GM19467 (cell line): Measurements from ENCODE around the gene NTRK3.

Experiments
- ATAC-seq: cut with Tn5 transposase; IDR thresholded peaks from one replicate; pipeline ENCODE4 v1.9.1; 2021; ENCODE audit warnings: mild to moderate bottlenecking, moderate library complexity; ENCODE audit not compliant: unreplicated experiment

The NTRK3 gene

DNA sequence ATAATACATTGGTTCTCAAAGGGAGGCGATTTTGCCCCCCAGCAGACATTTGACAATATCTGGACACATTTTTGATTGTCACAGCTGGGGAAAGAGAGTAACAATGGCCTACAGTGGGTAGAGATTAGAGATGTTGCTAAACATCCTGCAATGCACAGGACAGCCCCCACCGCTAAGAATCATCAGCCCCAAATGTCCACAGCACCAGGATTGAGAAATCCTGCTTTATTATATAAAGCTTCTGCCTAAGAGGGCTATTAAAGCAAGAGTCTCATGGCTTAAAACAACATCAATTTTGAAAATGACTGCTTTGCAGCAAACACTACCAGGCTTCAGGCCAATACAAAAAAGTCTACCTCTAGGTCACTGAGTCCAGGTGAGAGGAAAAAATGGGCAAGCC, 68.2 kb downstream of the NTRK3 start:
- no peak for ATAC-seq

DNA sequence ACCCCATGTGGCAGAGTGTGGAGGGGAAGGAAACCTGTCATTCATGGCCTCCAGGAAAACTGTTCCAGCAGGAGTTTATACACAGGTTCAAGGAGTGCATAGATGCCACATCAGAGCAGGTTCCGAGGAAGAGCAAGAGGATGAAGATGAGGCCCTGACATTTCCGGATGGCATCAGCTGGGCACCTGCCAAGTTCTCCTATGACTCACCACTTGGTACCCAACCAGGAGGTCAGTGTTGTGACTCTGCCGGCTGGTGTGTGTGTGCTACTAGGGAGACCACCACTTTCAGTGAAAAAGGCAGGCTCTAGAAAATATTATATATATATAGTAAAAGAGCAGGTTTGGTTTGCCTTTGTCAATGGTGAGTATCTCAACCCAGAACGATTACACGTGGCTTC, 69.3 kb downstream of the NTRK3 start:
- ATAC-seq, result no peak

DNA sequence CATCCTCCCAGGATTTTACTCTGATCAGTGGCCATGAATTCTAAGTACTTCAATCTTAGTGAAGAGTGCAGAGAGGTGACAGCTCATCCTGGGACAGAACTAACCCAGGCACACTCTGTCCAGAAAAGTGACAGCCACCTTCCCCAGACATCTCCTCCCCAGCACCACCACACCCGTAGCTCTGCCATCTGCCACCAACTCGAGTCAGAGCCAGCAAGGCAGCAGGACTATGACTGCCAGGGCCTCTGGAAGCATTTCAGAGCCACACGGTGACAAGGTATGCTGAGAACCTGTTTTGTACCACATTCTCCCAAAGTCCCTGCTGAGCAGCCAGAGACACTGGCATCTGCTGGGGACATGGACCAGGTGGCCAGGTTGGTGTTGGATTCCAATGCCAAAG, 71.0 kb downstream of the NTRK3 start:
- ATAC-seq, result no peak

DNA sequence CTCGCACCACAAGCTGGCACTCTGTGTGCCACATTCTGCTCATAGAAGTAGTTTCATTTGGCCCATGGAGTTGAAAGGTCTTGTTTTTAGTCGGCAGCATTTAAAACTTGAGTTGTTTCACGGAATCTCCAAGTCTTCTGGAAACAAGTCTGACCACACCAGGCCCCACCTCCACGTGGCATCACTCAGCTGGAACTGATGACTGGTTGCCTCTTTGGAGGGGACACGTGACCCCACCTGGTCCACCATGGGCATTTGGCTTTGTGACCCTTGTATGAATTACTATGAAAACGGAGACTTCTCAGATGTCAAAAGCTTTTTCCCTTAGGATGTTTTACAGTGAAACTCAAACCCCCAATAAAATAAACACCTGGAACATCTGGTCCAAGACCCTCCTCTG, 74.9 kb downstream of the NTRK3 start:
- ATAC-seq, result no peak

DNA sequence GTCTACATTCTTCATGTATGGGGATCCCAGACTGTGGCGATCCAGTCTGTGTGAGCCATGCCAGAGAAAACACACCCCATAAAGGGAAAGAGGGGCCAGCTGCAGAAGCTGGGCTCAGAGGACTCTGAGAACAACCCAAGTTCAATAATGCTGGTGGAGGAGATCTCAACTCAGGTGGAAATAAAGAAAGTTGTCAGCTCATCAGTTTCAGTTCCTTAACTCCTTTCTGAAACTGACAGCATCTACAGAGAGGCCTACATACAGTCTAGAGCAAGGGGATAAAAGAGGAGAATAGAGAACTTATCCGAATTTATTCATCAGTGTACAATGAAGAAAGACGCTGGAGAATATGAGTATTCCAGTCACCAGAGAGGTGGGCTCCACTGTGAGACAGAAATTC, 77.0 kb downstream of the NTRK3 start:
- ATAC-seq, result peak; percentile 84

DNA sequence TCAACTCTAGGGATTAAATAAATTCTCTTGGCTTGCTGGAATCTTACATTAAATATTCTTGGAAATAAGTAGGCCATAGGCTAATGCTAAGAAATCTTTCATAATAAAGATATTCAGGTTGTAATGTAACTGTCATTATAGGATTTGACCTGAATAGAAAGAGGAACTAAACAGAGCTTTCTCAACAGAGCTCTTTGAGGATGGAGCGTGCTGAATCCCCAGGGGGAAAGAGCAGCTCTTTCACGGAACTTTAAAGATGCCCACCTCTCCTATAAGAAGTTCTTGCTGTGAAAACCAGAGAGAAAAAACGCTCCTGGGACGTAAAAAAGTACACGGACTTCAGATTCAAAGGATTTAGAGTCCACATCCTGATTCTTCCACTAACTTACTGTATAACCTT, 77.9 kb downstream of the NTRK3 start:
- ATAC-seq, result no peak

DNA sequence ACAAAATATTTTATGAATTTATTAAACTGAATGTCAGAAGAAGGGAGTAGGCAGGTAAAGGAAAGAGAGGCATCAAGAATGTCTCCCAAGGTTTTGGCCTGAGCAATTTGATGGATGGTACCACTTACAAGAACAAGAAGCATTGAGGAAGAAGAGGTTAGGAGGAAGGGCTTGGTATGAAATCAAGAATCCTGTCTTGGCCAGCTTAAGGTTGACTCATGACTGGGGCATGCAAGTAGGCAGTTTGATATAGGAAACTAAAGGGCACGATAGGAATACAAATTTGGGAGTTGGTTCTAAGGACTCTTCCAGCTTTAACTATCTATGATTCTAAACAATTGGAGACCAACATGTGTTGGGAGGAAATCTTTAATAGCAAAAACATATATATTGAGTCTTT, 79.1 kb downstream of the NTRK3 start:
- ATAC-seq, result no peak

DNA sequence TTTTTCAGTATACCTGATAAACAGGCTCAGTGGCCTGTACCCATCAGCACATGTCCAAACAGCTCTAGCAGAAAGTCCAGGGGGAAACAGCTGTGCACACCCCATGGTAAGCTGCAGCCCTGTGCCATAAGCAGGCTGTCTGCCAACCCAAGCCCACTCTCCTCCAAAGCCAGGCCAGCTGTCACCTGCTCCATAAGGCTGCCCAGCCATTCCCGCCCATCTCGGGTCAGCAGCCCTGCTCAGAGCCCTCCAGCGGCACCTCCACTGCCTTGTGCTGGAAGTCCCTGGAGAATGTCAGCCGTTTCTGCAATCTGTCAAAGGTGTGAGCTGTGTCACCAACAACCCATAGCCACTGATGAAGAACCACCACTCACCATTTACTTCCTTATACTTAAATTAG, 82.0 kb downstream of the NTRK3 start:
- ATAC-seq, result no peak

DNA sequence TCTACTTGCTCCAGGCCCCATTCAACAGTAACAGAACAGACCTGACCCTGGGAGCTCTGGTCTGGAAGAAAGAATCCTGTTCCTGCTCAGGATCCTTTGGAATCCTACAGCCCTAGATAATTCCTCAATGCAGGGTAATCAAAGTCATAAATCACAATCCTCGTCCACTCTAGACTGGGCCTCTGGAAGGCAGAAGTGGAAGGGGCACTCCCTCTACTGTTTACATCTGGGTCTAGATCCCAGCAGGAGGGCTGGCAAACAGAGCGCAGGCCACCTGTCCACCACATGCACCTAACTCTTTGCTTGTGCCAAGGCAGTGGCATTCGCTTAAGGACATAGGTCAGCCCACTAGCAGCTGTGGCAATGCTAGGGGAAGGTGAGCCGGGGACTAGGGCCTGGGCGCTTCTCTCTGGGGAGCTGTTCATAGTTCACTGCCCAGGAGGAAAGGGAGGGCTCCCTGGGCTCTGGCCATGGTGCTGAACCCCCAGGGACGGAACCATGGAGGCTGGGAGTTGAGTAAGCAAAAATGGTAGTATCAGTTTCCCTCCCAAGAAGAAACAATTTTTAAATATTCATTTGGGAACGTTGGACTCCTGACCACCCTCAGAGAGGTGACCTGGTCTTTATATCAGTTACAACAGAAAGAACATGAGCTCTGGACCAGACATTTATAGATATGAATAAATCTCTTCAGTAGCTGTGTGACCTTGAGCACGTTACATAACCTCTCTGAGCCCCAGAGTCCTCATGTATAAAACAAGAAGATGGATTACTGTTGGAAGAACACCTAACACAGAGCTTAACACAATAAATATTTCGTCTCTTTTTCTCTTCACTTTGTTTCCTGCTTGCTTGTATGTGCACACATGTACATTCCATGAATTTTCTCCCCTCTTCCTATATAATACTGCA, 90.2 kb downstream of the NTRK3 start:
- ATAC-seq, result no peak

DNA sequence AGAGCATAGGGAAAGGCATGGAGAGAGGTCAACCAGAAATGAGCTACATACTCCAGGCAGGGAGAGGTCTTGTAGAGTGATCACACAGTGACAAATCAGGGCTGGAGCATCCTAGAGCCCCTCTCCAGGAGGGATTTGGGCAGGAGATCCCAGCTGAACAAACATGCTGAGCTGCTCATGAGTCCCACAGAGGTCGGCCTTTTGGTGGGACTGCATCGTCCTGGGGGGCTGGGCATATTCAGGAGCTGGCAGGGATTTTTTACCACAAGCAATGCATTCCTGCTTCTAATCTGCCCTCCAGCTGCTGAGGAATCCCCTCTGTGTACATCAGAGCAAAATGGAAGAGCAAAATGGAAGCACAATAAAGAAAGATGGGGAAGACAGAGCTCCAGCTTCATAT, 94.9 kb downstream of the NTRK3 start:
- ATAC-seq, result no peak

DNA sequence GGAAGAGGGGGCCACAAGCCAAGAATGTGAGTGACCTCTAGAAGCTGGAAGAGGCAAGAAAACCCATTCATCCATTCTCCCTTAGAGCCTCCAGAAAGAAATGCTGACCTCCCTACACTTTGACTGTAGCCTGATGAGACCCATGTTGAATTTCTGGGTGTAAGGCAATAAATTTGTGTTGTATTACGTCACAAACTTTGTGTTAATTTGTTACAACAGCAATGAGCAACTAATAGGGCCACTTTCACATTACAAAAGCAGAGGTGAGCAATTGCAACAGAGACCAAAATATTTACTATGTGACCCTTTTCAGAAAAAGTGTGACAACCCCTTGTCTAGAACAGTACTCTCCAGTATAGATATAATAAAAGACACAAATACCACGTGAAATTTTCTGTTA, 101.2 kb downstream of the NTRK3 start:
- no peak for ATAC-seq

DNA sequence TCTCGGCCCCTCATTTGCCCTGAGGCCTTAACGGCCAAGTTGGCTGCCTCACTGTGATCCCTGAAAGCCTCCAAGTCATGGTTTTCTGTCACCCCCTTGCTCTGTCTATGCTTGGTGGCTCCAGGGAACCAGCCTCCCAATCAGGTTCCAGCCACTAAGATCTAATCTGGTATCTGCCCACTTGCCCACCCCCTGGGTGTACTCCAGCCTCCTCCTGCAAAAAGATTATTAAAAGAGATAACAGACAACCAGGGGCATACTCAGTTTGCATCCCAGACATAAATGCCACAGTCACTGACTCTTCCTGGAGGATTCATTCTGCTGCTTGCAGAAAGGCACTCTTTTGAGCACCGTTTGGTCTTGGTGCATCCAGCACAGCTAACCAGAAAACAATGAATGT, 103.9 kb downstream of the NTRK3 start:
- ATAC-seq, result no peak

DNA sequence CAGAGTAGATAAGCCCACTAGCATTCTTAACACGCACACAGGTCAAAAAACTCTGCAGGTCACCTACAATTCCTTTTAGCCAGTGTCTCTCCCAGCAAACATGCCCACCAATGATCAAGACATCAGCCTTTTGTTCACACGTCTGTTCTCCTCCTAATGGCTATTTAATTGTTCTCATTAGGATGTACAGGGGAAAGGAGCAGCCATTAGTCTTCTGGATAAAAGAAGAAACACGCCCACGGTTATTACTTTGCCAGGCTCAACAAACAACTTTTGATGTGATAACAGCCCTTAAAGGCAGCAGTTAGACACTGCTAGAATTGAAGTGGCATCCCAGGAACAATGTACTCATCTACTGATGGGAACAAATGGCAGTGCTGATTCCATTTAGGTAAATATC, 108.8 kb downstream of the NTRK3 start:
- no peak for ATAC-seq

DNA sequence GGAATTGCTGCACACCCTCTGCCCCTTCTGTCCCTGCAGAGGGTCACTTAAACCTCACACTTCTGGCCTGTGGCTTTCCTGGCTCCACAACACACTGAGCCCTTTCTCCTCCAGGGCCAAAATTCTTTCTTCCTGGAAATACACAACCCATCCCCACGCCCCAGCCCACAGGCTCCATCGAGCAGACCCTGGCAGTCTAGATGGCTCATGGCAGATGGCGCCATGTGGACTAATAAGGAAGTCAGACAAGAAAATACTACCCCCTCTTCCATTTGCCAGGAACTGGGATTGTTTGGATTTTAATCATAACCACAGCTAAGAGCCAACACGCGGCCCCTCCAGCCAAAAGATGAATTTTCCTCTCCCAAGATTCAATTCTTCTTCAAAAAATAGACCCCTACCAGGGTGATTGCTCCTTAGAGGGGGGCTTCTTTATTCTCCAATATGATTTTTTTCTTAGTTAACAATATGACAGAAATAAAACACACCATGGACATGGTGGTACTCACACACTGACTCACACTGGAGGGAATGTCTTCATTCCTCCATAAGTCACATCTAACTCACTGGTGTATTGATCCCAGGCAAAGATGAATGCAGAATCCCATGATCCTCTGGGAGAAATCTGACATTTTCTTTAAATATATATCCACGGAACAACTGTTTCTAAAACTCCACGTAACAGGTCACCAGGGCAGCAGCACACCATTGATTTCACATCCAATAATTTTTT, 111.5 kb downstream of the NTRK3 start:
- no peak for ATAC-seq

DNA sequence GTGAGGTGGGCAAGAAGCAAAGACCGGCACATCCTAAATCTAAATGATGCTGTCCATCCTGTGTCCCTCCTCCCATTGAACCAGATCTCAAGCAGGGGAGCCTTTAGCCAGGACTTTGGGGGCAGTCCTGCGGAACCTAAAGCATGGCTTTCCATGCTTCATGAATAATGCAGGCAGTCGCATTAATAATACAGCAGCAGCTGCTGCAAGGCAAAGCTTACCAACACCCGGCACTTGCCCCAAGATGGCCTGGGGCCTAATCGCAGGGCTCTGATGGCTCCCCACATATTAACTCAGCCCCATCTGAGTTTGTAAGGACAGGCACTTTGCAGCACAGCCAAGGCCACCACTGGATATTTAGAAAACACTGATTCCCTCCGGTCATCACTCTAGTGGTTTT, 114.4 kb downstream of the NTRK3 start:
- no peak for ATAC-seq

DNA sequence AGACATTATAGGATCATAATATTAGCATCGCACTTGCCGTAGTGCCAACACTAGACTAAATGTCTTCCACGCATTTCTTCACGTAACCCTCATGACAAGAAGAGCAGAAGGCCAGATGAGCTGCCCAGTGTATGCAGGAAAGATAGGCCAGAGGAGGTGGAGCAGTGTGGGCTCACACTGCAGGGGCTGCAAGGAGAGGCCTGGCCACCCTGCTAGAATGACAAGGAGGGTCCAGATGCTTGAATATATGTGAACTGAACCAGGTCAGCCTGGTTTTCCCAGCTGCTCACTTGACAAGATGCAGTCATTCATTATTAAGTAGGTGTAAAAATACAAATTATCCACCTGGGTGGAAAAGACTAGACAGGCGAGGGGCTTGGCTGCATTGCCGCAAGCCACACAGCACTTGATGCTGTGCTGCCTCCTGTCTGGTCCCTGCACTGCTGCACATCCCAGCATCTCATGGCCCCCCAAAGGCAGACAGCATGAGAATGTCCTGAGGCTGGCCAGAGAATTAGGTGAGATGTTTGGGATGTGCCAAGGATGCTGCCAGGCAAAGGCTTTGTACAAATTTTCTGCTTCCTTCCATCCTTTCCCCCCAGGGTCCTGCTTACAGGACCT, 115.2 kb downstream of the NTRK3 start:
- ATAC-seq, result no peak

DNA sequence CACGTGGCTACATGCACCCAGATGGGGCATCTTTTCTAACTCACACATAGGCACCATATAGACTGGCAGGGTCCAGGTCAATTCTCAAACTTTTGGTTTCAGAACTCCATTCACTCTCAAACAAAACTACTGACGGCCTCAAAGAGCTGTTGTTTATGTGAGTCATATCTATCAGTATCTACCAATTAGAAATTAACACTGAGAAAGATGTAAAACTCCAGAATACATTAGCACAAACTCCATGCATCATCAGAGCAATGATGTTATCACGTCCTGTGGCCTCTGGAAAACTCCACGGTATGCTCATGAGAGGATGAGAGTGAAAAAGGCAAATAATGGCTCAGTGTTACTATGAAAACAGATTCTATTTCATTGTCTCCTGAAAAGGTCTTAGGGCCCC, 116.1 kb downstream of the NTRK3 start:
- ATAC-seq, result no peak

DNA sequence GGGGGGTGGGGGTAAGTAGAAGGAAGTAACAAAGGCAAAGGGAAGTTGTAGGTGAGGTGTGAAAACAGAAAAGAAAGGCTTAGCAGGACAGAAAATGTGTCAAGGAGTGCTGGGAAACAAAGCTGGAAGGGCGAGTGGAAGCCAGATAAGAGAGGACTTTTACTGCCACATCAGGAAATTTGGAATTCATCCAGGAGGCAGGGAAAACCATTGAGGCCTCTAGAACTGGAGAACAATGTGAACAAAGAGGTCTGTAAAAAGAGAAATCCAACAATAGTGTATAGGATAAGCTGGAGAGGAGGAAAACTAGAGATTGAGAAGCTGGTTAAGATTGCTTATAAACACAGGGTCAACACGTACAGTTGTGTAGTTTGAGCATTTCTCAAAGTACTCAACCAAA, 116.6 kb downstream of the NTRK3 start:
- ATAC-seq, result no peak

DNA sequence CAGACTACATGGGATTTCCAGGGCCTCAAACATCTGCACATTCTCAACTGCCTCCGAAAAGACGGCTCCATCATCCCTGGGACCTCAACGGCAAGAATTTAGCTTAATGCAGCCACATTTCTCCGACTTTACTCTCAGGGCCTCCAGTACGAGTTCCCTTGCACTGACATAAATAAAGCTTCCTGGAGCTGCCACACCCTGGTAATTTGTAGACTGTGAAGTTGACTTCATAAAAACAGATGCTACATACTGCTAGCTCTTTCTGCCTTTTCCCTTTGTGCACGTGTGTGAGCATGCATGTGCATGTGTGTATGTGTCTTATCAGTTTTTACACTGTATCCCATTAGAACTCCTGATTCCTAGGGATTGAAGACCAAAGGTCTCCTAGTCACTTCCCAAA, 122.7 kb downstream of the NTRK3 start:
- no peak for ATAC-seq

DNA sequence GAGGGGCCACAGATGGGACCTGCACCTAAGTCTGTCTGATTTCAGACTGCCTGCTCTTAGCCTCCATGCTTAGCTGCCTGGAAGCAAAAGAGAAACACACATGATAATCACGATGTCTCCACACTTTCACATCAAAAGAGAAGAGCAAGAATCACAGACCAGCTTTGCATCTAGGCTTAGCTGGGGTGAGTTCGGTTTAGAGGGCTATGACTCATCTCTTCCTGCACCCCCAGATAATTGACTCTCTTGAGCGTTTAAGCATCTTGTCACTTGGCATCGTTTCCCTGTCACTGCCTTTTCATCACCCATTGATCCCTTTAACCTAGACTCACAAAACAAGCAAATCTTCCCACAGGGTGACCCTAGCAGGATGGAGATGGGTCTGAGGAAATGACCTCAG, 124.0 kb downstream of the NTRK3 start:
- no peak for ATAC-seq

DNA sequence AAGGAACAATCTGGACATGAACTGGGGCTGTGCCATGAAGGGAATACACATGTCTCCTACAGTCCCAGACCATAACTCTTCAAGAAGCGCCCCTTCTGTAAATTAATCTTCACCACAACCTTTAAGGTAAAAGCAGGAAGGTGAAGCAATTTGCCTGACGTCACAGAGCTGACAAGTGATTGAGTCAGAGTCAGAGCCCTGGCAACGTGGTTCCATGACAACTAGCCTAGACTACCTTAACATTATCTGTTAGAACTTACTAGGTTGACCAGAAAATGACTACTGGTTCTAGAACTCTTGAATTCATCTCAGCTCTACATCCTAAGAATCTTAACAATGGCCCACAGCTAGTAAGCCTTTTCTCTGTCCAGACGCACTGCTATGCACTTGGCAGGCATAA, 124.6 kb downstream of the NTRK3 start:
- ATAC-seq, result no peak

DNA sequence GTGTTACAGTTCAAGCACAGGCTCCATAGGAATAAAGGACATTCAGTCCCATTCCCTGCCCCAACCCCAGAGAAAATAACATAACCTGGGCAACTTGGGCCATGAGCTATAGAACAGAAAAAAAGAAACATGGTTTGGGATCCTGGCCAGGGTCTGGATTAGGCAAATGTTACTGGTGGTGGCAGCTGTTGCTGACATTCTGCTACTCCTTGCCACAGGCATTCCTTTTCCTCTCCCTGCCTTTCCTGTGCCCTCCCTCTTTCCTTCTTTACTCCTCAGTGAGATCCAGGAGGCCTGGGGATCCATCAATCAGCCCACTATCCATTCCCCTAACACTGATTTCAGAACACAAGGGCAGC, 129.1 kb downstream of the NTRK3 start:
- ATAC-seq, result no peak
